ENCODE results near the gene BRIX1. TPM values are rescaled to one million over a fixed set of nuclear protein-coding genes. Genes with fewer than 3 reads are reported as not detected.
A peak's percentile ranks its signal among the peaks of the same experiment; 100 is the strongest.
"Not testable (repeated sequence)": the region's sequence is repeated elsewhere in the genome, so short reads cannot be mapped to it uniquely, and the experiment has no call there.

Gene BRIX1
- total and polyA plus RNA-seq, 7 experiments from 2014 or later = 13.4 to 46.2 (median 35.5) TPM

GRCh38 chr5:34959323-34959722 is 43.8 kb downstream of the BRIX1 start:
- H3K27me3 ChIP-seq (ENCODE audit: control insufficient read depth in 2 of 2, insufficient read depth in 2 of 2, low read length in 2 of 2) = no peaks in the 10 kb centered on the region
- Mint-ChIP-seq H3K4me3 (peak overlapping the region in 1 of 10 donors; percentile 43), H3K27ac (peak overlapping the region in 8 of 9 donors; percentile 3 to 78 (median 48)), H3K36me3 (peaks cover 3 to 16% (median 9%) of the 10 kb centered on the region in 5 donors), H3K4me1 (peaks cover 0 to 25% (median 0%) of the 10 kb centered on the region in 7 donors), H3K27me3 (no peaks in the 10 kb centered on the region), H3K9me3 (peaks cover 0 to 2% (median 0%) of the 10 kb centered on the region in 11 donors)
- no peak overlapping the region for H3K4me3 ChIP-seq (ENCODE audit: low read length)
- ChIA-PET POLR2A (no interaction called here), CTCF (no interaction called here)
- DNase-seq = no peak
- no peak overlapping the region for H3K27ac ChIP-seq (ENCODE audit: low read depth, low read length)
- no peaks in the 10 kb centered on the region for H3K9me3 ChIP-seq (ENCODE audit: control insufficient read depth in 2 of 3, low read length in 3 of 3)
- no peaks in the 10 kb centered on the region for H3K4me1 ChIP-seq (ENCODE audit: control insufficient read depth in 2 of 2, insufficient read depth in 2 of 2, low read length in 2 of 2)
- intact Hi-C loops (cut with micrococcal nuclease) = no loop called here
- ATAC-seq = no peak
- peaks cover 0 to 6% (median 0%) of the 10 kb centered on the region in 3 experiments for H3K36me3 ChIP-seq (ENCODE audit: control insufficient read depth in 2 of 3, insufficient read depth in 3 of 3, low read length in 3 of 3)

GRCh38 chr5:34967540-34967939 is 52.0 kb downstream of the BRIX1 start:
- no peaks in the 10 kb centered on the region for H3K9me3 ChIP-seq (ENCODE audit: control insufficient read depth in 2 of 3, low read length in 3 of 3)
- no peaks in the 10 kb centered on the region for H3K36me3 ChIP-seq (ENCODE audit: control insufficient read depth in 2 of 3, insufficient read depth in 3 of 3, low read length in 3 of 3)
- no peaks in the 10 kb centered on the region for H3K27me3 ChIP-seq (ENCODE audit: control insufficient read depth in 2 of 2, insufficient read depth in 2 of 2, low read length in 2 of 2)
- ChIA-PET POLR2A (no interaction called here), CTCF (no interaction called here)
- Mint-ChIP-seq H3K27ac (no peak overlapping the region), H3K27me3 (no peaks in the 10 kb centered on the region), H3K36me3 (peaks cover 0 to 23% (median 16%) of the 10 kb centered on the region in 5 donors), H3K9me3 (peaks cover 0 to 14% (median 10%) of the 10 kb centered on the region in 11 donors), H3K4me1 (peaks cover 0 to 3% (median 0%) of the 10 kb centered on the region in 7 donors), H3K4me3 (no peak overlapping the region)
- no peak for ATAC-seq
- no peak overlapping the region for H3K27ac ChIP-seq (ENCODE audit: low read depth, low read length)
- no peaks in the 10 kb centered on the region for H3K4me1 ChIP-seq (ENCODE audit: control insufficient read depth in 2 of 2, insufficient read depth in 2 of 2, low read length in 2 of 2)
- DNase-seq = no peak
- intact Hi-C loops (cut with micrococcal nuclease) = no loop called here
- H3K4me3 ChIP-seq (ENCODE audit: low read length) = no peak overlapping the region

GRCh38 chr5:34968258-34968657 is 52.7 kb downstream of the BRIX1 start:
- H3K27ac ChIP-seq (ENCODE audit: low read depth, low read length) = no peak overlapping the region
- H3K4me3 Mint-ChIP-seq = no peak overlapping the region
- H3K27me3 Mint-ChIP-seq = no peaks in the 10 kb centered on the region
- no peaks in the 10 kb centered on the region for H3K27me3 ChIP-seq (ENCODE audit: control insufficient read depth in 2 of 2, insufficient read depth in 2 of 2, low read length in 2 of 2)
- intact Hi-C loops (cut with micrococcal nuclease) = no loop called here
- no peaks in the 10 kb centered on the region for H3K9me3 ChIP-seq (ENCODE audit: control insufficient read depth in 2 of 3, low read length in 3 of 3)
- no peaks in the 10 kb centered on the region for H3K4me1 ChIP-seq (ENCODE audit: control insufficient read depth in 2 of 2, insufficient read depth in 2 of 2, low read length in 2 of 2)
- H3K27ac Mint-ChIP-seq = no peak overlapping the region
- DNase-seq (no peak), ATAC-seq (no peak)
- H3K4me1 Mint-ChIP-seq = peaks cover 0 to 3% (median 0%) of the 10 kb centered on the region in 7 donors
- ChIA-PET POLR2A (no interaction called here), CTCF (no interaction called here)
- no peak overlapping the region for H3K4me3 ChIP-seq (ENCODE audit: low read length)
- no peaks in the 10 kb centered on the region for H3K36me3 ChIP-seq (ENCODE audit: control insufficient read depth in 2 of 3, insufficient read depth in 3 of 3, low read length in 3 of 3)
- peaks cover 0 to 23% (median 16%) of the 10 kb centered on the region in 5 donors for H3K36me3 Mint-ChIP-seq
- H3K9me3 Mint-ChIP-seq = peaks cover 0 to 14% (median 10%) of the 10 kb centered on the region in 11 donors

- intact Hi-C loops (cut with micrococcal nuclease) = no loop called here
- Mint-ChIP-seq H3K27ac (peak overlapping the region in 1 of 9 donors; percentile 48), H3K4me3 (no peak overlapping the region), H3K9me3 (peaks cover 0 to 14% (median 6%) of the 10 kb centered on the region in 11 donors), H3K4me1 (no peaks in the 10 kb centered on the region), H3K36me3 (peaks cover 0 to 23% (median 15%) of the 10 kb centered on the region in 5 donors), H3K27me3 (peaks cover 0 to under 1% (median 0%) of the 10 kb centered on the region in 5 donors)
- Histone ChIP-seq H3K9me3 (ENCODE audit: control insufficient read depth in 2 of 3, low read length in 3 of 3) (no peaks in the 10 kb centered on the region), H3K36me3 (ENCODE audit: control insufficient read depth in 2 of 3, insufficient read depth in 3 of 3, low read length in 3 of 3) (no peaks in the 10 kb centered on the region), H3K4me3 (ENCODE audit: low read length) (no peak overlapping the region), H3K4me1 (ENCODE audit: control insufficient read depth in 2 of 2, insufficient read depth in 2 of 2, low read length in 2 of 2) (no peaks in the 10 kb centered on the region), H3K27ac (ENCODE audit: low read depth, low read length) (no peak overlapping the region), H3K27me3 (ENCODE audit: control insufficient read depth in 2 of 2, insufficient read depth in 2 of 2, low read length in 2 of 2) (no peaks in the 10 kb centered on the region)
- ChIA-PET CTCF (no interaction called here), POLR2A (interaction anchor here (0.7 kb wide), 1 partner anchor 1051 kb away, joined by 3 read pairs; no protein-coding TSS in a partner anchor)
- ATAC-seq (no peak), DNase-seq (no peak)
Measured at GRCh38 chr5:34970552-34970951, 55.0 kb downstream of the BRIX1 start.

- H3K27ac Mint-ChIP-seq = not testable (repeated sequence)
Measured at GRCh38 chr5:34971655-34972054, 56.1 kb downstream of the BRIX1 start.

More at GRCh38 chr5:34971655-34972054, 56.1 kb downstream of the BRIX1 start:
- H3K9me3 Mint-ChIP-seq; DNase-seq; H3K36me3 ChIP-seq (ENCODE audit: control insufficient read depth in 2 of 3, insufficient read depth in 3 of 3, low read length in 3 of 3); H3K4me3 ChIP-seq (ENCODE audit: low read length); H3K27me3 Mint-ChIP-seq; H3K9me3 ChIP-seq (ENCODE audit: control insufficient read depth in 2 of 3, low read length in 3 of 3); CTCF ChIA-PET; H3K27ac ChIP-seq (ENCODE audit: low read depth, low read length); intact Hi-C loops (cut with micrococcal nuclease); ATAC-seq; H3K4me1 Mint-ChIP-seq; H3K27me3 ChIP-seq (ENCODE audit: control insufficient read depth in 2 of 2, insufficient read depth in 2 of 2, low read length in 2 of 2); POLR2A ChIA-PET; H3K4me1 ChIP-seq (ENCODE audit: control insufficient read depth in 2 of 2, insufficient read depth in 2 of 2, low read length in 2 of 2); H3K4me3 Mint-ChIP-seq: not testable (repeated sequence)
- peaks cover 0 to 15% (median 6%) of the 10 kb centered on the region in 5 donors for H3K36me3 Mint-ChIP-seq

Other genes with a start within 250 kb of the BRIX1 start
- 1 to 10 TPM in 1 of 5 experiments, under 1 TPM in 2, not detected in 2; 0.57 to 1.9 (median 1.00) TPM for gene TTC23L, start 76.5 kb upstream of the BRIX1 start, total RNA-seq
- gene TTC23L, start 76.5 kb upstream of the BRIX1 start, polyA plus RNA-seq = not detected
- gene RAD1, start 207 bp upstream of the BRIX1 start, total RNA-seq = 10 to 100 TPM; 19.3 to 29.6 (median 24.6) TPM
- 10 to 100 TPM; 18.9 to 19.4 TPM for gene RAD1, start 207 bp upstream of the BRIX1 start, polyA plus RNA-seq
- 10 to 100 TPM; 43.9 to 66.4 (median 49.6) TPM for gene DNAJC21, start 13.8 kb downstream of the BRIX1 start, total RNA-seq
- gene DNAJC21, start 13.8 kb downstream of the BRIX1 start, polyA plus RNA-seq = 10 to 100 TPM; 17.3 to 19.6 TPM
- gene AGXT2, start 132.2 kb downstream of the BRIX1 start, total RNA-seq = not detected
- not detected for gene AGXT2, start 132.2 kb downstream of the BRIX1 start, polyA plus RNA-seq

Measured in naive thymus-derived CD4-positive, alpha-beta T cell (primary cell).